ENCODE measurements around the gene GPA33.

GPA33 gene

GRCh38 chr1:167083871-167084270, 6.3 kb downstream of the GPA33 start:
- no peak for DNase-seq

GRCh38 chr1:167083066-167083665, 7.0 kb downstream of the GPA33 start:
- no peak for DNase-seq

- DNase-seq: no peak
Measured at GRCh38 chr1:167082511-167083027, 7.6 kb downstream of the GPA33 start.

- DNase-seq: no peak
Measured at GRCh38 chr1:167081594-167082156, 8.5 kb downstream of the GPA33 start.

GRCh38 chr1:167077868-167078210, 12.3 kb downstream of the GPA33 start:
- DNase-seq: no peak

- DNase-seq: no peak
Measured at GRCh38 chr1:167077128-167077867, 12.9 kb downstream of the GPA33 start.

- DNase-seq: no peak
Measured at GRCh38 chr1:167076136-167076710, 14.0 kb downstream of the GPA33 start.

GRCh38 chr1:167071286-167071685, 18.9 kb downstream of the GPA33 start:
- no peak for DNase-seq

- DNase-seq: no peak
Measured at GRCh38 chr1:167068761-167069160, 21.4 kb downstream of the GPA33 start.

GRCh38 chr1:167067904-167068303, 22.3 kb downstream of the GPA33 start:
- no peak for DNase-seq

GRCh38 chr1:167066333-167067122, 23.6 kb downstream of the GPA33 start:
- peak; percentile 62 for DNase-seq

- no peak for DNase-seq
Measured at GRCh38 chr1:167065471-167065870, 24.7 kb downstream of the GPA33 start.

GRCh38 chr1:167064621-167065020, 25.6 kb downstream of the GPA33 start:
- no peak for DNase-seq

- no peak for DNase-seq
Measured at GRCh38 chr1:167061073-167061464, 29.1 kb downstream of the GPA33 start.

GRCh38 chr1:167060141-167061072, 29.8 kb downstream of the GPA33 start:
- DNase-seq: no peak

- DNase-seq: no peak
Measured at GRCh38 chr1:167059809-167060107, 30.4 kb downstream of the GPA33 start.

GRCh38 chr1:167059045-167059808, 30.9 kb downstream of the GPA33 start:
- DNase-seq: peak; percentile 61

GRCh38 chr1:167057241-167057688, 32.9 kb downstream of the GPA33 start:
- DNase-seq: no peak

- DNase-seq: no peak
Measured at GRCh38 chr1:167056529-167057231, 33.5 kb downstream of the GPA33 start.

GRCh38 chr1:167054946-167055630, 35.1 kb downstream of the GPA33 start:
- no peak for DNase-seq

Measured in stimulated activated naive CD4-positive, alpha-beta T cell treated with Interleukin-2 at 50 U/mL for 16 hours (primary cell).